ENCODE data around the gene KAT6B.

- TF ChIP-seq POLR2A (IDR thresholded peaks at IDR 0.05) (no peak), POLR2AphosphoS5 (IDR thresholded peaks at IDR 0.05; ENCODE audit: insufficient read depth in 1 of 2, low read depth in 1 of 2) (no peak)
Measured at GRCh38 chr10:74787457-74787856, 38.9 kb upstream of the KAT6B start.

Data from vagina (tissue), 2 donors.